ENCODE measurements around the gene OR1B1.
"Not testable (repeated sequence)": the region's sequence is repeated elsewhere in the genome, so short reads cannot be mapped to it uniquely, and the experiment has no call there.

The OR1B1 gene

DNA sequence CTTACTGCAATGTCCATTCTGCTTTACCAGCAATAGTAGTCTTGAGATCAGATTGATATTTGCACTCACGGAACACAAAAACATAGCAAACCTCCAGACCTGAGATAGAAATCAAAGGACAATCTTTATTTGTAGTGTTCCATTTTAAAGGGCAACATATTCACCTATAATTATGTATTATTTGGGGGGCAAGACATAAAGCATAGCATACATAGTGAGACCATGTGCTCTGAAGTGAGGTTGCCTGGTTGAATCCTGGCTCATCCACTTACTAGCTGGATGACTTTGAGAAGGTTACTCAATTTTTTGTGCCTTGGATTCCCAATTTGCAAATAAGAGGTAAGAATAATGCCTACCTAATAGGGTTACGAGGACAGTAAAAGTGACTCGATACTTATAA lies at the start of gene OR1B1:
Gene OR1B1 (minus strand): TSS at position 101 of the 400 bp plus-strand sequence.
- no peak for DNase-seq

DNA sequence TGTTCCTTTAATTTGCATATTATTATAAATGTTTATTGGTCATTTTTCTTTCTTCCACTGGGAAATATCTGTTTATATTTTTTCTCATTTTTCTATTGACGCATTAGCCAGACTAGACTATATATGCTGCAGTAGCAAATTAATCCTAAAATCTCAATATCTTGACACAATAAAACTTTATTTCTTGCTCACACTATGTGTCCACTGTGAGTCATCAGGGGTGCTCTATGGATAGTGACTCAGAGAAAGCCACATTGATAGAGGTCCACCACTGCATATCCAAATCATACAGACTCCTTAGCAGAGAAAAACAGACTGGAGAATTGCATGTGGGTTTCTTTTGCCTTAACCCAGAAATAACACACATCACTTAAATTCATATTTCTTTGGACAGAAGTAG lies 38.3 kb upstream of the OR1B1 start:
- no peak for DNase-seq

- no peak for DNase-seq
These were observed 27.4 kb upstream of the OR1B1 start for GRCh38 chr9:122684851-122685250.

DNA sequence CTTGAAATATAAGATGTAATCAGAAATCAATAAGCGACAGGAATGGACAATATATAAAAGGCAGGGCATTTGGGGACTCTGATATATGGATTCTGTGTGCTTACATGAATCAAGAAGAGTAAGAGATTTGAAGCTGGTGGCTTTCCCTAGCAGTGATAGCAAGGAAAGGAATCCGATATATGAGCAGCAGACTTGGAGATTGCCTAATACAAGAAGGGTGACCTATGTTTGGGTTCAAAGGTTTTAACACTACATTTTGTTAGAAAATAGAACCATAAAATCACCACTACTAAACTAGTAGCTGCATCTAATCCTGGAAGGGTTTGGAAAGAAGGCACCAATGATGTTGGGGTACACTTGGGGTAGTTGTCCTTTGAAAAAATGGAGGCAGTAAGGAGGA lies 15.1 kb upstream of the OR1B1 start:
- DNase-seq: no peak

DNA sequence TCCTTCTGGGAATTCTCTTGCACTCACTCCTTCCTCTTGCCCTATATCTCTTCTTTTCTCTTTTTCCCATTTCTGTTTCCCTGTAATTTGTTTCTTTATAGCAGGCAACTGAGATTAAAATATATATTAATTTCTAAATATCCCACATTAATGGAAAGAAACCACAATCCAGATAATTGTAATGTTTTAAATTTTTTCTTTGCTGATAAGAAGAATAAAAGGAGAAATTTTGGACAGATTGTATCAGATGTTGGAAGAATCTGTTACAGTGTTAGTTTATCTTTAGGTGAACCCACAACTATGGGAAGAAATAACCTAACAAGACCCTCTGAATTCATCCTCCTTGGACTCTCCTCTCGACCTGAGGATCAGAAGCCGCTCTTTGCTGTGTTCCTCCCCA lies 4.0 kb upstream of the OR1B1 start, which contains the start of gene OR1L1:
Gene OR1L1 (plus strand): TSS at position 301 of the 400 bp plus-strand sequence. CDS start 0 bp downstream, at position 301.
- no peak for DNase-seq

DNA sequence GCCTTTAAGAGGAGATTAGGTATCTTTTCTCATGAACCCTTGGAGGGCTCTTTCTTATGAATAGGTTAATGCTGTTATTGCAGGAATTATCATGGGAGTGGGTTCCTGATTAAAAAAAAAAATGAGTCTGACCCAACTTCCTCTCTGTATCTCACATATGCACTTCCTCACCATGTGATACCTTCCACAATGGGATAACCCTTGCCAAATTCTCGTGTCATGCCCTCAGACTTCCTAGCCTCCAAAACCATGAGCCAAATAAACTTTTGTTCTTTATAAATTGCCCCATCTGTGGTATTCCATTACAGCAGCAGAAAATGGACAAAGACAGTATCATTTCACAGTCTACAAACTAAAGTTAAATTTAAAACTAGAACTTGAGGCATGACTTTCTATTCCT lies 1.0 kb downstream of the OR1B1 start:
- DNase-seq: no peak

- no peak for DNase-seq
These were observed 15.2 kb downstream of the OR1B1 start for GRCh38 chr9:122642226-122642625.

GRCh38 chr9:122619996-122620395 lies 37.4 kb downstream of the OR1B1 start:
- DNase-seq: no peak

GRCh38 chr9:122614362-122614761 lies 43.1 kb downstream of the OR1B1 start, which contains the start of gene OR1Q1:
Gene OR1Q1, plus strand, starts transcription at chr9:122614738. Its CDS starts 0 bp downstream, at chr9:122614738.
- DNase-seq: no peak

GRCh38 chr9:122609804-122610203 lies 47.6 kb downstream of the OR1B1 start:
- no peak for DNase-seq

DNA sequence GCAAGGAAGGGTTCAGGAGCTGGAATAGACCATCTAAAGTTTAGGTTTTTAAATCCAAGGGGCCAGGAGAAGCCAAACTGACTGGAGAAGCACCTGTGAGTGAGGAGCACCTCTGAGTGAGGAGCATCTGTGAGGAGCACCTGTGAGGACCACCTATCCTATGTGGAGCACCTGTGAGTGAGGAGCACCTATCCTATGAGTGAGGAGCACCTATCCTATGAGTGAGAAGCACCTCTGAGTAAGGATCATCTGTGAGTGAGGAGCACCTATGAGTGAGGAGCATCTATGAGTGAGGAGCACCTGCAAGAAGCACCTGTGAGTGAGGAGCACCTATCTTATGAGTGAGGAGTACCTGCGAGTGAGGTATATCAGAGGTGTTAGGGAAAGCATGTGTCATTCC lies 50.8 kb downstream of the OR1B1 start:
- no peak for DNase-seq

GRCh38 chr9:122605691-122606090 lies 51.7 kb downstream of the OR1B1 start:
- DNase-seq: no peak

DNA sequence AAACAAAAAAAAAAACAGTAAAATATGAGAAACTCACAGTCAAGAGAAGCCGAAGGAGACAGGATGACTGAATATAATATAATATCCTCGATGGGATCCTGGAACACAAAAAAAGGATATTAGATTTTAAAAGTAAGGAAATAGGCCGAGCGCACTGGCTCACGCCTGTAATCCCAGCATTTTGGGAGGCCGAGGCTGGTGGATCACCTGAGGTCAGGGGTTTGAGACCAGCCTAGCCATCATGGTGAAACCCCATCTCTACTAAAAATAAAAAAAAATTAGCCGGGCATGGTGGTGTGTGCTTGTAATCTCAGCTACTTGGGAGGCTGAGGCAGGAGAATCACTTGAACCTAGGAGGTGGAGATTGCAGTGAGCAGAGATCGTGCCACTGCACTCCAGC lies 74.1 kb downstream of the OR1B1 start, which contains the start of gene OR1L8:
Gene OR1L8 (minus strand): TSS at position 101 of the 400 bp plus-strand sequence. CDS start 14,907 bp downstream, outside the sequence.
- DNase-seq: not testable (repeated sequence)

- no peak for DNase-seq
These were observed 77.1 kb downstream of the OR1B1 start for GRCh38 chr9:122580360-122580759.

DNA sequence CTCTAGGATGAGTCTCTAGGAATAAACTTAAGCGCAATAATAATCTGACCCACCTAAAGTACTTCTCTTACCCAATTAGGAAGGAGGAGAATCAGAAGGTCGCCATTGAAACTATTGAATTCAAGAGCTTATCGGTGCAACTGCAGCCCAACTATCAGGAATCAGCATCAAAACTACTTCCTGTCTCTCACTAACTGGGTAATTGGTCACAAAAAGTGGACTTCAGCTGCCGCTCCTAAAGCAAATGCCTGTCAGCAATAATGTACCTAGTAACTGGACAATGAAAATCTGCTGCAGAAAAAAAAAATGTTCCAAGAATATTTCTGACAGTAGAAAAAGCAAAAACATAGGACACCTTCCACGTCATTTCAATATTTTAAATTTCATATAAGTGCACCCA lies 77.6 kb downstream of the OR1B1 start:
- no peak for DNase-seq

Measured in activated CD4-positive, alpha-beta T cell treated with anti-CD3 and anti-CD28 coated beads for 48 hours (primary cell).